Subcutaneous abdominal adipose tissue (tissue), 5 donors: ENCODE results near the gene ERN1.

Experiments used
- H3K27ac ChIP-seq: one replicate; pipeline ENCODE4 v1.7.0; 2013; ENCODE audit warnings: low read depth, mild to moderate bottlenecking, inconsistent platforms, low read length, moderate library complexity
- H3K27me3 ChIP-seq, 5 donors: one replicate each; pipeline ENCODE4 v1.7.0; 2013; ENCODE audit warnings: low read length in 5 of 5, inconsistent platforms in 1 of 5; ENCODE audit not compliant: control insufficient read depth in 5 of 5, insufficient read depth in 4 of 5
- H3K36me3 ChIP-seq, 5 donors: one replicate each; pipeline ENCODE4 v1.7.0; 2013; ENCODE audit warnings: low read length in 5 of 5; ENCODE audit not compliant: control insufficient read depth in 5 of 5, insufficient read depth in 5 of 5
- H3K4me1 ChIP-seq, 5 donors: one replicate each; pipeline ENCODE4 v1.7.0; 2013; ENCODE audit warnings: low read length in 5 of 5, mild to moderate bottlenecking in 3 of 5, moderate library complexity in 1 of 5; ENCODE audit not compliant: control insufficient read depth in 5 of 5, insufficient read depth in 5 of 5
- H3K4me3 ChIP-seq, 5 donors: one replicate each; pipeline ENCODE4 v1.7.0; 2013; ENCODE audit warnings: low read length in 5 of 5, low read depth in 1 of 5
- H3K9ac ChIP-seq, 5 donors: one replicate each; pipeline ENCODE4 v1.7.0; 2013; ENCODE audit warnings: low read length in 5 of 5, mild to moderate bottlenecking in 4 of 5, moderate library complexity in 3 of 5
- H3K9me3 ChIP-seq, 5 donors: one replicate each; pipeline ENCODE4 v1.7.0; 2013; ENCODE audit warnings: low read length in 5 of 5; ENCODE audit not compliant: control insufficient read depth in 5 of 5
- donor health status: healthy.
- donor health status: healthy.
- donor health status: healthy.
- donor health status: healthy.
- donor health status: healthy.

ERN1 gene

DNA sequence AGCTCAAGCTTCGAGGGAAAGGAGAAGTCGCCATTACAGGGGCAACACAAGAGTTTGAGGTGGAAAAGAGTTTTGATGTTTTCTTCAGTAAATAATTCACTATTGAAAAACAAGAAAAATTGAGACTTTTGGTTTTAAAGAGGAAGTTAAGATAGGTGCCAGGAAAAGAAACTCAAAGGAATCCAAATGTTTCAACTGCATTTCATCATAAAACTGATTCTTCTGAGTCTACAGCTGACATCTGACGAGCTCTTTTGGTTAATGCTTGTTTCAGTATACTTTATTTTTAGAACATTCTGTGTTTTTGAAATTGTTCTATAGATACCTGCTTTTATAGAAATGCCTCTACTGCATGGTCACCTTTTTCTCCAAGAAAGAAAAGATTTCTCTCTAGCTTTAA, 54.0 kb downstream of the ERN1 start:
- Histone ChIP-seq H3K4me1 (peaks cover 0 to 28% (median 20%) of the 10 kb centered on the region in 5 donors), H3K27me3 (no peaks in the 10 kb centered on the region), H3K27ac (peak overlapping the region; percentile 33), H3K9ac (no peak overlapping the region), H3K36me3 (peaks cover under 1 to 28% (median 13%) of the 10 kb centered on the region in 5 donors), H3K9me3 (no peaks in the 10 kb centered on the region), H3K4me3 (no peak overlapping the region)

DNA sequence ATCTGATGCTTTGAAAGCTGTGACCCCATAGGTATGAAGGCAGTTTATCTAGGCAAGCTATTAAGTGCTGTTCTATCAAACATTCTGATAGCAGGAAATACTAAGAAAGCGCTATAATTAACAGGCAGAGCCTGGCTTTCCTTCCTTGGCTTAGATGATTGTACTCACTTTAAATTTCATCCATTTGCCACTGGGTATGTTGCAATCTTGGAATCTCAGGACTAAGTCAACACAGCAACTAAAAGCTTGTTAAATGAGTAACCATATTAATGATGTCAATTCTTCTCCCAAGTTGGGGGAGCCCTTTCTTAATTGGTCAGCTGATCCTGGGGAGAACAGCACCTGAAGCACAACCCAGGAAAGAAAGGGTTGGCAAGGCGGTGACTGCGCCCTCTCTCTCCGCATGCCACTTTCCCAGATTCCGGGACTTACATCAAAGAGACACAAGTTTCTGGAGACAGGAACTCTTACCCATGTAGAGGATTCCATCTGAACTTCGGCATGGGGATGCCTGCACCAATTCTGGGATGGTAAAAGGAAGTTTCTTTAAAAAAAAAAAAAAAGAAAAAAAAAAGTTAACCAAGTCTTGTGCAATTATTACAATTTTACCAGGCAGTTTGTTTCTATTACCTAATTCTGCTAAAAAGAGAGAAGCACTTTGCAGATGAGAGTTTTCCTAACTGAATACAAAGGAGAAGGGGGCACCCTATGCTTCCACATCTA, 55.1 kb downstream of the ERN1 start:
- Histone ChIP-seq H3K27me3 (no peaks in the 10 kb centered on the region), H3K27ac (peak overlapping the region; percentile 33), H3K36me3 (peaks cover 10 to 37% (median 23%) of the 10 kb centered on the region in 5 donors), H3K4me1 (peaks cover 0 to 28% (median 20%) of the 10 kb centered on the region in 5 donors), H3K4me3 (no peak overlapping the region), H3K9ac (no peak overlapping the region), H3K9me3 (peaks cover 0 to 3% (median 0%) of the 10 kb centered on the region in 5 donors)

DNA sequence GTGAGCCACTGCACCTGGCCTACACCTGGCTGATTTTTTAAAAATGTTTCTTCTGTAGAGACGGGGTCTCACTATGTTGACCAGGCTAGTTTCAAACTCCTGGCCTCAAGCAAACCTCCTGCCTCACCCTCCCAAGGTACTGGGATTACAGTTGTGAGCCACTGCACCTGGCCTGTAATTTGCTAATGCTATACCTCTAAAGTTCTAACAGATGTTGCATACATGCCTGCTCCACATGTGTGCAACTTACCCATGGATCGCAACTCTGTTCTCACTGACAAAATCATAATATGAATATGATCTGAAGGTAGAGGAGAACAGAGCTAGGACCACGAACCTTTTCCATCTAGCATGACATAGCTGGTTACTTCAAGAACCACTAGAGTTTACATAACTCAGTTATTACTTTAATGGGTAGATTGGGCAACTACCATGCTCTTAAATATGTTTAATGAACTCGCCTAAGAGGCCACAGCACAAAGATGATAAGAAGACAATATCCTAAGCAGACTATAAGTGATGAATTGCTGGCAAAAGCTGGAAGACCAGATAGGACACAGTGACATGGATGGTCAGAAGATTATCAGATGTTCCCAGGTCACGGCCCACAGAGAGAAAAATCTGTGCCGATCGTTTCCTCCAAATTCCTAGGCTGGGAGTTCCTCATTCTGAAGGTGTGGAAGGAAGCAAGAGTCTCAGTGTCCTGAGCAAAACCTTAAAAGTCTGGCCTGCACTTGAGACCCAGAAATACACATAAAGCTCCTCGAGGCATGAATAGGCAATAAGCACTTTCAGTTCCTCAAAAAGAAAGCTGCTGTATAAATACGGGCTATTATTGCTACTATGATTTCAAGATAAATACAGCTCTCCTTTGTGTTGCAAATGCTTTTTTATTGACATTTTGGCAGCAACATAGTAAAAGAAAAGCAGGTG, 55.9 kb downstream of the ERN1 start:
- H3K9ac ChIP-seq: no peak overlapping the region

GRCh38 chr17:64071111-64071510, 58.8 kb downstream of the ERN1 start:
- Histone ChIP-seq H3K4me1 (peaks cover 0 to 24% (median 17%) of the 10 kb centered on the region in 5 donors), H3K9me3 (peaks cover 3 to 20% (median 8%) of the 10 kb centered on the region in 5 donors), H3K4me3 (no peak overlapping the region), H3K27ac (no peak overlapping the region), H3K27me3 (no peaks in the 10 kb centered on the region), H3K36me3 (peaks cover 27 to 60% (median 46%) of the 10 kb centered on the region in 5 donors), H3K9ac (no peak overlapping the region)

More for the DNA sequence above, 55.9 kb downstream of the ERN1 start:
- H3K36me3 ChIP-seq: peaks cover 19 to 38% (median 28%) of the 10 kb centered on the region in 5 donors
- H3K4me3 ChIP-seq: no peak overlapping the region
- H3K27ac ChIP-seq: no peak overlapping the region
- peaks cover under 1 to 12% (median 8%) of the 10 kb centered on the region in 5 donors for H3K9me3 ChIP-seq
- peaks cover 0 to 28% (median 20%) of the 10 kb centered on the region in 5 donors for H3K4me1 ChIP-seq
- no peaks in the 10 kb centered on the region for H3K27me3 ChIP-seq

DNA sequence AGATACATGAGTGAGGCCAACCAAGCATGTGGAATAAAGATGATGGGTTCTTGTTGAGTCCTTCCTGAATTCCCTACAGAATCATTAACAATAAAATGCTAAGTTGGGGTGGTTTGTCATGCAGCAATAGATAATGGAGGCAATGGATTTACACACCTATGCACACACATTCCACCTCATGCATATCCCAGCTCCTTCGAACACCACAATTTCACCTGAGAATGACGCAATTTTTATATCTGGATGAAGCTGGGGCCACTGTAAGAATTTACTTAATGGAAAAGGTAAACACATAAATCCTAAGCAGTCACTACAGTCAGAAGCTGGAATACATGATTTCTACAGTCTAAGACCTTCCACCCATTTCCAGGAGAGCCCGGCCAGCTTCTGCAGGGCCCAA, 59.7 kb downstream of the ERN1 start:
- Histone ChIP-seq H3K4me3 (no peak overlapping the region), H3K27ac (no peak overlapping the region), H3K9me3 (peaks cover 3 to 20% (median 8%) of the 10 kb centered on the region in 5 donors), H3K27me3 (no peaks in the 10 kb centered on the region), H3K4me1 (peaks cover 0 to 16% (median 10%) of the 10 kb centered on the region in 5 donors), H3K9ac (no peak overlapping the region), H3K36me3 (peaks cover 27 to 68% (median 47%) of the 10 kb centered on the region in 5 donors)

- Histone ChIP-seq H3K27me3 (no peaks in the 10 kb centered on the region), H3K27ac (no peak overlapping the region), H3K4me1 (peaks cover 0 to 6% (median 3%) of the 10 kb centered on the region in 5 donors), H3K9ac (no peak overlapping the region), H3K9me3 (peaks cover 3 to 20% (median 8%) of the 10 kb centered on the region in 5 donors), H3K36me3 (peaks cover 27 to 78% (median 56%) of the 10 kb centered on the region in 5 donors), H3K4me3 (no peak overlapping the region)
These were observed 60.8 kb downstream of the ERN1 start for GRCh38 chr17:64069143-64069542.

DNA sequence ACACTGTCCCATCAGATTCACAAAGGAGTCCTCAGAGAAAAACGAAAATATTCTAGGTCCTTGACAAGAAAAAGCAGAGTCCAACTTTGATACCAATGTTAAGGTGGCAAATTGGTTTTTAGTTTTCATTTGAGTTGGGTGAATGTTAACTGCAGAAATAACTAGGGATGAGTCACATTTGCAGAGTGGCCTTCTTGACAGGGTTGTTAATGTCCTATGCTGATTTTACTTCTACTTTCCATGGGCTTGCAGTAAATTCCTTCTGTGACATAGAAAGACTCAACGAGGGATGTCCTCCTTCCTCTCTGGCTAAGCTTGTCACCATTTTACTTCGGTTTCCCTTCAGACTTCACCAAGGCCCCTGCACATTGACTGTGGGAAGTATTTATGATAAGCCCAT, 62.3 kb downstream of the ERN1 start:
- H3K27ac ChIP-seq: no peak overlapping the region
- H3K27me3 ChIP-seq: no peaks in the 10 kb centered on the region
- H3K4me3 ChIP-seq: no peak overlapping the region
- H3K9ac ChIP-seq: no peak overlapping the region
- H3K9me3 ChIP-seq: peaks cover 3 to 20% (median 8%) of the 10 kb centered on the region in 5 donors
- H3K36me3 ChIP-seq: peaks cover 27 to 84% (median 56%) of the 10 kb centered on the region in 5 donors
- peaks cover 0 to 13% (median 4%) of the 10 kb centered on the region in 5 donors for H3K4me1 ChIP-seq

DNA sequence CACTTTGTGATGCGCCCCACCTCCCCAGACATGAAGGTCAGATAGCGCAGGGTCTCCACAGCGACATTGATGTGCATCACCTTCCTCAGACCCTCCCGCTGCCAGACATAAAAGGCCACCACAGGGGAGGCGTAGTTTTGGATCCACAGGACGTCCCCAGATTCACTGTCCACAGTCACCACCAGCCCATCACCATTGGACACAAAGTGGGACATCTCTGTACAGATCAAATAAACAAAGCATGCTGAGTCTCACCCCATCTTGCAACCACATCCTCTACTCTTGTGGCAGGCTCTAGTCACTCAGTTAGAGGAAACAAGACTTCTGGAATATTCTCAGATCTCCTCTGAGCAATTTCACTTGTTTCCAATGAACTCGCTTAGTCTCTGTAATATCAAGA, 63.2 kb downstream of the ERN1 start:
- no peak overlapping the region for H3K4me3 ChIP-seq
- peaks cover 0 to 13% (median 4%) of the 10 kb centered on the region in 5 donors for H3K4me1 ChIP-seq
- H3K27ac ChIP-seq: no peak overlapping the region
- H3K27me3 ChIP-seq: no peaks in the 10 kb centered on the region
- H3K36me3 ChIP-seq: peaks cover 27 to 77% (median 55%) of the 10 kb centered on the region in 5 donors
- H3K9ac ChIP-seq: no peak overlapping the region
- H3K9me3 ChIP-seq: peaks cover 3 to 20% (median 8%) of the 10 kb centered on the region in 5 donors

DNA sequence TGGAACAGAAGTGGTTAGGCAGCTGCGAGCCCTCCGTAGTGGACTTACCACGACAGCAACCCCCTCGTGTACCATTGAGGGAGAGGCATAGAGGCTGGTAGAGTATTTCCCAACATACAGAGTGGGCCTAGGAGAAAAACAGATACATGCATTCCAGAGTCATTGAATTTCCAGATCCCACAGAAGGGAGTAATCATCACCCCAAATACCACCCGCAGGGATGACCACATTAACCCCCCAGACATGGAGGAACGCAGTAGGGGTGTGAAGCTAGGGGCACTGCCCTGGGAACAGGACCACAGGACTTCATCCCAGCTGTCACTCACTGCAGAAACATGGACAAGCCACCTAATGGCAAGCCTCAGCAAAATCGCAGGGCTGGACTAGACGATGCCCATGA, 64.8 kb downstream of the ERN1 start:
- H3K9ac ChIP-seq: no peak overlapping the region
- H3K4me3 ChIP-seq: no peak overlapping the region
- no peak overlapping the region for H3K27ac ChIP-seq
- no peaks in the 10 kb centered on the region for H3K27me3 ChIP-seq
- peaks cover 20 to 72% (median 49%) of the 10 kb centered on the region in 5 donors for H3K36me3 ChIP-seq
- H3K9me3 ChIP-seq: peaks cover 3 to 19% (median 8%) of the 10 kb centered on the region in 5 donors
- H3K4me1 ChIP-seq: peaks cover 0 to 17% (median 4%) of the 10 kb centered on the region in 5 donors
